Measurements from ENCODE around the gene ANKRD63.

The ANKRD63 gene

GRCh38 chr15:40314723-40315276 lies 31.9 kb upstream of the ANKRD63 start:
- in situ Hi-C loops (cut with HindIII; ENCODE audit: low sequenced_read_pairs), result no loop called here

- in situ Hi-C loops (cut with HindIII; ENCODE audit: low sequenced_read_pairs), result no loop called here
Measured at GRCh38 chr15:40313531-40314398, 30.9 kb upstream of the ANKRD63 start.

DNA sequence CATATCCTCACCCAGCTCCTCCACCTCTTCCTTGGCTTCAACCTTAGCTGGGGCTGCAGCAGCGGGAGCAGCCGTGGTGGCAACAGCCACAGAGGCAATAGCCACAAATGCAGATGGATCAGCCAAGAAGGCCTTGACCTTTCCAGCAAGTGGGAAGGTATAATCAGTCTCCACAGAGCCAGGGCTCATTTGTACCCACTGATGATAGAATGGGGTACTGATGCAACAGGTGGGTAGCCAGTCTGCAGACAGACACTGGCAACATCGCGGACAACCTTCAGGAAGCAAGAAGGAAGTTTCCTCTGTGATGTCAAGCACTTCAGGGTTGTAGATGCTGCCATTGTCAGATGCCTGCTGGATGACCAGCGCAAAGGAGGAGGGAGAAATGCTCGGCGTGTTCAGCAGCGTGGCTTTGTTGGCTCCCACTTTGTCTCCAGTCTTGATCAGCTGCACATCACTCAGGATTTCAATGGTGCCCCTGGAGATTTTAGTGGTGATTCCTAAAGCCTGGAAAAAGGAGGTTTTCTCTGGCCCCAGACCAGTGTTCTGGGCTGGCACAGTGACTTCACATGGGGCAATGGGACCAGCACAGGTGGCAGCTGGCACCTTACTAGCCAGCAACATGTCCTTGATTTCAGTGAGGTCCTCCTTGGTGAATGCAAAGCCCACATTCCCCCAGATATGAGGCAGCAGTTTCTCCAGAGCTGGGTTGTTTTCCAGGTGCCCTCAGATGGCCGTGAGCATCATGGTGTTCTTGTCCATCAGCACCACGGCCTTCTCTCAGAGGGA lies 29.7 kb upstream of the ANKRD63 start:
- in situ Hi-C loops (cut with HindIII; ENCODE audit: low sequenced_read_pairs), result no loop called here

DNA sequence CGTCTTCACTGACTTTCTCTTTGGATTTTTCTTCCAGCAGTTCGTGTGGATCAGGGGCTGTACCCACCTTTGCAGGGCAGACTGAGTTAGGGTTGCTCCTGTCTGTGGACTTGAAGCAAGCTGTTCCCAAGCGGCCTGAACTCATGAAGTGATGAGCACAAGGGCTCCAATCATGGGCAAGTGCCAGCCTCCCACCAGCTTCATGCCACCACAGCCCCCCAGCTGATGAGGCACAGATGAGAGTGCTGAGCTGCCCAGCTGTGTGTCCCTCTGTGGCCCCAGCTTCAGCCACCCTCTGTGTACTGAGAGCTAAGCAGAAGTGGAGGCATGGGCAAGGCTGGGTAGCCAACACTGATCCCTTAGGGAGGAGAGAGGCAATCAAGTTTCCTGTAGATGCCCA lies 28.1 kb upstream of the ANKRD63 start:
- in situ Hi-C loops (cut with HindIII; ENCODE audit: low sequenced_read_pairs), result no loop called here

DNA sequence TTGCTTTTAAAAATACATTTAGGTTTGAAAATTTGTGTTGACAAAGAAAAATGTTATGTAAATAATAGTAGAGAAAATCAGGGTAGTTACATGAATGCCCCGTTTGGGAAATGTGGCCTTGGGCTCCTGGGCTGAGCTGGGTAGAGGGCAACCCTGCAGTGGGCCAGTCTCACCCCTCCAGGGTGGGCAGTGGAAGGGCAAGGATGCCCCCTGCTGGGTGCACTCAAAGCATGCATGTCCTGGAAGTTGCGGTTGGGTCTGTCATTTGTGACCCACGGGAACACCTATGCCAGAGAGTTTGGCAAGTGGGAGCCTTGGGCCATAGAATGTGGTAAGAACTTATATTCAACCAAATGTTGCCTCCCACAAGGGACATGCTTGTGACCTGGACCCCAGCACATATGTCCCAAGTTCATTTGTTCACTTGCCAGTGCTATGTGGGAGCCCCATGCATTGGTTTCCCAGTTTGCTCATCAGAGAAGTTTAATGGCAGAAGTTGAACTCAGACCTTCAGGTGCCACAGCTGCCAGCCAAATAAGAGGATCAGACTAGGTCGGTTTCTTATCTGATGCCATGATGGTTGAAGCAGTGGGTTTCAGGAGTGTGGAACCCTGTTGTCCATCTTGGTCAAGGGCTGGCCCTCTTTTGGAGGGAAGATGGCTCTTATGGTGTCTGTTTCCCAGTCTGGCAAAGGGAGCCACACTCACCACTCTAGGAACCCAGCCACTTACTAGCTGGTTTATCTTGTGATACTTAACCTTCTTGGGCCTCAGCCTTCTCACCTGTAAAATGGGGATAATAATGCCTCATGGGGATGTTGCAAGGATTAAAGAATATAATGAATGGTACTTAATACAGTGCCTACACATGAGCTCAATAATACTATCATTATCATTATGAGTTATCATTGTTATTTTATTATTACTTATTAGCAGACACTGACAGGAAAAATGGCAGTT lies 27.4 kb upstream of the ANKRD63 start:
- in situ Hi-C loops (cut with HindIII; ENCODE audit: low sequenced_read_pairs), result no loop called here

- in situ Hi-C loops (cut with HindIII; ENCODE audit: low sequenced_read_pairs), result loop anchor here (5.0 kb wide), 1 partner anchor 87 kb away; no protein-coding TSS in a partner anchor
Measured at GRCh38 chr15:40309344-40309862, 26.5 kb upstream of the ANKRD63 start.

DNA sequence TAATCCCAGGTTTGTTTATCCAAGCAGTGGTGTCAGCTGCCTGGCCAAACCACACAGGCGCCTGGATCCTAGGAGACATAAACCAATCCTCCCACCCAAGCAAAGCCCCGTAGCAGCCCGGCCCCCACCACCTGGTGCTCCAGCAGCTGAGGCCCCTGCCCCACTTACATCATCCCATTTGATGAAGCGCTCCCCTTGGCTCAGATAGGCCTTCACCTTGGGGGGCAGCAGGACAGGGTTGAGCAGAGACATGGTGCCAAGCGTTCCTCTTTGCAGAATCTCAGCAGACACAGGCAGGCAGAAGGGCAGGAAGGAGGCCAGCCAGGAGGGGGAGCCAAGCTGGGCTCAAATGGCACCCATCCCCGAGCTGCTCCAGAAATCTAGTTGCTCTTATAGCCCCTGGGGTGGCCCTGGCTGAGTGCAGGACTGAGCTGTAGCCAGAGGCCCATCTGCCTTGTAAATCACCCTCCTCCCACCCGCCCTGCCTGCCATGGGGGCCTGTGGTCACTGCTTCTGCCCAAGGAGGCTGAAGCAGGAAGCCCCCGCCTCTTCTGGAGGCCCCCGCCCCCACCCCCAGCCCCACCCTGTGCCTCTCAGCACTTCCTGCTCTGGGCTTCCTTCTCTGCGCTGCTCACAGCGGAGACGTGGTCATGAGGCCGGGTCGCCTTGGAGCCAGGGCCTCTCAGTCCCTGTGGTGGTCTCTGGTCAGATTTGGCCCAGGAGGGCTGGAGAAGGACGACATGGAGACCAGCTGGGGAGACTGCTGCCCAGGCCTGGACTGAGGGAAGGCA lies 24.8 kb upstream of the ANKRD63 start, which contains the start of gene PLCB2:
TSS of gene PLCB2 (minus strand) at position 515 of the 791 bp plus-strand sequence. CDS start at position 252, 263 bp downstream.
- in situ Hi-C loops (cut with HindIII; ENCODE audit: low sequenced_read_pairs), result loop anchor here (5.0 kb wide), 1 partner anchor 85 kb away; no protein-coding TSS in a partner anchor

GRCh38 chr15:40306908-40307307 lies 24.0 kb upstream of the ANKRD63 start:
- in situ Hi-C loops (cut with HindIII; ENCODE audit: low sequenced_read_pairs), result loop anchor here (5.0 kb wide), 1 partner anchor 85 kb away; no protein-coding TSS in a partner anchor

GRCh38 chr15:40306371-40306770 lies 23.5 kb upstream of the ANKRD63 start:
- in situ Hi-C loops (cut with HindIII; ENCODE audit: low sequenced_read_pairs), result loop anchor here (5.0 kb wide), 1 partner anchor 84 kb away; no protein-coding TSS in a partner anchor

DNA sequence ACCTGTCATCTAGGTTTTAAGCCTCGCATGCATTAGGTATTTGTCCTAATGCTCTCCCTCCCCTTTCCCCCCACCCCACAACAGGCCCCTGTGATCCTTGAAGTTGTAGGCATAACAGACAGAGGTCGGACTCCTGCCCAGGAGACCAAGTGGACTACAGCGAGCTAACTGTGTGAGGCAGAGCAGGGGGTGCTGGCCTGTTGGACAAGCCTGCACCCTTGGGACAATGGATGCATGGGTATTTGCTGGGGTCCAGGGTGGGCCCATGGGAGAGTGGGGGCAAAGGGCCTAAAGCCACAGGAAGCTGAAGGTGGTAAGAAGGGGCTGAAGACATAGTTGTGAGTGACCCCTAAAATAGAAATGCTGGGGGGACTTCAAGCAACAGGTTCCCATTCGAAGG lies 22.4 kb upstream of the ANKRD63 start:
- in situ Hi-C loops (cut with HindIII; ENCODE audit: low sequenced_read_pairs), result loop anchor here (5.0 kb wide), 1 partner anchor 83 kb away; no protein-coding TSS in a partner anchor

- in situ Hi-C loops (cut with HindIII; ENCODE audit: low sequenced_read_pairs), result no loop called here
Measured at GRCh38 chr15:40303576-40303975, 20.7 kb upstream of the ANKRD63 start.

- in situ Hi-C loops (cut with HindIII; ENCODE audit: low sequenced_read_pairs), result no loop called here
Measured at GRCh38 chr15:40302981-40303380, 20.1 kb upstream of the ANKRD63 start.

DNA sequence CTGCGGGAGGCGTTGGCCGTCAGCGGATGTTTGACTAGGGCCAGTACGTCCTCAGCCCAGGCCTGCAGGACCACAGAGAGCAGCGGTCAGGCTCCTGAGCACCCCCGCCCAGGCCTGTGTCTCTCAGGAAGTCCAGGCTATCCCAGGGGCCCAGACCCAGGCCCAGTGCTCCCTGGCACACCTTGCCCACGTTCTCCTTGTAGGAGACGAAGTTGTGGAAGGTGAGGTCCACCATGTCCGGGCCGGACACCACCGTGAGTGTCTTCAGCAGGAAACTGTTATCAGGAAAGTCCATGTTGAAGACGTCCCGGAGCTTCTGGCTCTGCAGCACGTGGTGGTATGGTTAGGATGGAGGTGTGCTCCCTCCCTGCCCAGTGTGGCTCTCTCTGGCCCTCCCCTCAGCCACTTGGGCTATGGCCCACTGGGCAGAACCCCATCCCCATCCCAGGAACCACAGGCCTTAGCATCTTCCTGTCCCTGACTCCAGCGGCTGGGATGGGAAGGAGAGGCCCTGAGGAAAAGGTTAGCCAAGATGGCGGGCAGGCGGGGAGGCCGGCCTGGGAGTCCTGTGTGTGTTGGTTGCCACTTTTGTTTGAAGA lies 19.5 kb upstream of the ANKRD63 start:
- in situ Hi-C loops (cut with HindIII; ENCODE audit: low sequenced_read_pairs), result no loop called here

DNA sequence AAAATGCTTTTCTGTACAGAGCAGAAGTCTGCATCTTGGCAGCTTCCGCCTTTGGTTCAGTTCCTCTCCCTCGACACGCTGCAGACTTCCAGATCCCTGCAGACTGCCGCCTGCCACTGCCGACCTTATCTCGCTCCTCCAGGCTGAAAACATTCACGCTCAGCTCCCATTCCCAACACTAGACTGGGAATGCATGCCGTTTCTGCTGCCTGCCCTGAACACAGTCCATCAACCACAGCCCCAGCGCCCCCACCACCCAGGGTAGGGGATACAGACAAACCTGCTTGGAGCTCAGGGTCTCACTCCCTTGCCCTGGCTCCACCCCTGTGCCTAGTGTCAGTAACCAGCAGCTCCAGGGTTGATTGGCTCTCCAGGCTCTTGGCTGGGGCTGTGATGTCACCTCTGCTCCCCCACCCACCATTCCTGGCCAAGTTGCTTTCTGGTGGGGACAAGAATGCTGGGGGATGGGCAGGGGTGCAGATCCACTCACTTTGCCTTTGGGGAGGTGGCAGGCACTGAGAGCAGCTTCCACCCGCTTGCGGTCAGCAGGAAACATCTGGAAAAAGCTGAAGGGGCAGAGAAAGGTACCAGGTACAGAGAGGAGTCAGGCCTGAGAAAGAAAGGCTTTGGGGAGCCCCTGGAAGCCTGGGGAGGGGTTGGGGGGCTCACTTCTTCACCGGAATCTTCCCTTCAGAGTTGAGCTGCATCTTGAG lies 18.8 kb upstream of the ANKRD63 start:
- in situ Hi-C loops (cut with HindIII; ENCODE audit: low sequenced_read_pairs), result no loop called here

DNA sequence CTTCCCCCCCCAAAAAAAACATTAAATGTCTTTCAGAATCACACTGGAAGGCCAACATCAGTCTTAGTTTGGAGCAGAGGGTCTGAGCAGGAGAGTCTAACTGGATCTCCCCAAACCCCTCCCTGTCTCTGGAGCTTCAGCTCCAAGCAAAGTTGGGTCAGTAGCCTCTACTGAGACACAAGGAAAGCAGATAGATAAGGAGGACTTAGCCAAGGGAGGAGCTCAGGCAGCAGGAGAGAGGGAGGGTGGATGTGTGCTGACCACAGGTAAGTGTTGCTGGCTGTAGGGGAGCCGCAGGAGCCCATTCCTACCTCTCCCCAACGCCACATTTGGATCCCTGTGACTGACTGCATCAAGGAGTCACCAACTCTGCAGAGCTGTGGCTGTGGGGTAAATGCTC lies 17.9 kb upstream of the ANKRD63 start:
- in situ Hi-C loops (cut with HindIII; ENCODE audit: low sequenced_read_pairs), result no loop called here

- in situ Hi-C loops (cut with HindIII; ENCODE audit: low sequenced_read_pairs), result no loop called here
Measured at GRCh38 chr15:40300367-40300766, 17.5 kb upstream of the ANKRD63 start.

DNA sequence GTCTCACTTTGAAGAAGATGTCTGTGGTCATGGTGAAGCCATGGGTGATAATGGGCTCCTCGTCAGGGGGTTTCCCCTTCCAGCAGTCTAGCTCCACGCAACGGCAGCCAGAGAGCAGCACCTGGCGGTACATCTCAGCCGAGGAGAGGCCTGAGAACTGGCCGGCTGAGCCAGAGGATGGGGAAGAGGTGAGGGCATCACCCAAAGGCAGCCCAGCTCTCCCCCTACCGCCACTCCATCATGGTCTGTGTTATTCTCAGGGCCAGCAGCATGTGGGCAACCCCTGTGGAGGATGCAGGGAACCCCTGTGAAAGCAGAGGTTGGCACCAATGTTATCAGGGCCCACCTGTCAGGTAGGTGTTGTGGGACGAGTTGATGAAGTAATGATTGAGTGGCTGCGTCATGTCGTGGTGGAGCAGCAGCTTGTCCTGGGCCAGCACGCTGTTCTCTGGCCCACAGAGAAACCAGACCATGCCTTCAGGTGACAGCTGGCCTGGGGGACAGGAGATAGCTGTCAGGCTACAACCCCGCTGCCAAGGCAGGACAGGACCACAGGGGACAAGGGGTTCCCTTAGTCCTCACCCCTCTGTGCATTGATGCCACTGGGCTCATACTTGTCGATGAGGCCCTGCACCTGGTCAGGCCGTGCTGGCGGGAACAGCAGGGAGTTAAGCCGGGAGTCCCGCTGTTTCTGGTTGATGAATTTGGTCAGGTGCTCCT lies 15.5 kb upstream of the ANKRD63 start:
- in situ Hi-C loops (cut with HindIII; ENCODE audit: low sequenced_read_pairs), result no loop called here
